Myocyte (in vitro differentiated cells): ENCODE data around the gene KRT37. TPM values are rescaled to one million over a fixed set of nuclear protein-coding genes. Genes with fewer than 3 reads are reported as not detected.
"Not testable (repeated sequence)": the region's sequence is repeated elsewhere in the genome, so short reads cannot be mapped to it uniquely, and the experiment has no call there.

Source experiments
- DNase-seq: peaks from one replicate; pipeline ENCODE4 v3.0.0-alpha.2; 2012; ENCODE audit warnings: low read depth
- total RNA-seq: library from RNA; depleted of rRNA; stranded (reverse); fragments of >200 nt; gene quantifications from 2 replicates; pipeline ENCODE4 v1.2.3, GENCODE V29; 2014

KRT37 gene
- total RNA-seq, 1 donor from 2014 or later, result not detected

DNA sequence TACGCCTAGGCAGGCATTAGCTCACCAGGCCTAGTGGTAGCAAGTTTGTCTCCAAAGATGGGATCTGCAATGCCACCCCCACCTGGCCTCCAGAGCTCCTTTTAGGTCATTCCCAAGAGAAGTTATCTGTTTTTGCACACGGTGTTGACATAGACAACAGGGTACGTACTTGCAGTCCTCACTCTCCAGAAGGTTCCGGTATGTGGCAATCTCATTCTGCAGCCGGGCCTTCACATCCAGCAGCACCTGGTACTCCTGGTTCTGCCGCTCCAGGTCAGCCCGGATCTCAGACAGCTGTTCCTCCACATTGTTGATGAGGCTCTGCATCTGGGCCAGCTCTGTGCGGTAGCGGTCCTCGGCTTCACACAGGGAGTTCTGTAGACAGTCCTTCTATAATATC, 17.2 kb downstream of the KRT37 start:
- DNase-seq, result no peak

DNA sequence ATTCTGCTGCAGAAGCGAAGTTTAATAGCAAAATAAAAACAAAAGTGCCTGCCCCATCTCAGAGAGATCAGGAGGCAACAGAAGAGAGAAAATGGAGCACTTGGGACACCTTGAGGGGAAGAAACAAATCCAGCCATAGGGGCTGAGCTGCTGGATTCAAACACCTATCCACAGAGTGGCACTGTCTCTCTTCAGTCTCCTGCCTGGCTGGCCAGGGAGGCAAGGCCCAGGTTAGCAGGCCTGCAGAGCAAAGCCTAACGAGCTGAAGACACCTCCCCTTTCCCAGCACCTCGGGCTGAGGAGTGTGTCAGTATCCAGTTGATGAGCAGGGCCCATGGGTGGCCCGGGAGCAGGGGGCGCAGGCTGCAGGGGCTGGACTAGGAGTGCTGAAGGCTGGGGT, 18.2 kb downstream of the KRT37 start:
- no peak for DNase-seq

DNA sequence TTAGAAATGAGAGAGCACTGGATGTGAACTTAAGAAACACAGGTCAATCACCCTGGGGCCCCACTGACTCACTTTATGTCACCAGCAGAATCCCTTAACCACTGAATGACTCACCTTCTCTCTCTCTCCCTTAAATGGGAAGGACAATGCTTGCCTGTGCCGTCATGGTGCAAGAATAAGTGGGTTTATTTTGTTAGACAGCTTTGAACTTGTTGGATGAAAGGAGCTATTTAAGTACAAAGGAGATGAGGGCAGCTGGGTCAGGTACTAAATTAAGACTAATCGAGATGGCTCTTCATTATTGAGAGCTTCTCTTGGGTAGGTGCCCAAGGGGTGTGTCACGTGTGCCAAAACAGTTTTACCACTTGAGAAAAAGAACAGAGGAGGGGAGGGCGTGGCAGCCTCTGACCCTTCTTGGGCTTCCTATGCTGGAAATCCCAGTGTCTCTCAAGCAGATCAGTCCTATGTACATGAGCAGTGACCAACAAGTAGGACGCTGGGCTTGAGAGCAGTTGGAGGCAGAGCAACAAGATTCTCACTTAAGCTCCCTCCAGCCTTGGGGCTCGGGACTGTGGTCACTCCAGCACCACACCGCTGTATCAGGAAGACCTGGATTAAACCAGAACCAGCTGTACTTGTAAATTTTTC, 20.2 kb downstream of the KRT37 start:
- DNase-seq, result peak; percentile 97

GRCh38 chr17:41403404-41404023, 20.9 kb downstream of the KRT37 start:
- no peak for DNase-seq

DNA sequence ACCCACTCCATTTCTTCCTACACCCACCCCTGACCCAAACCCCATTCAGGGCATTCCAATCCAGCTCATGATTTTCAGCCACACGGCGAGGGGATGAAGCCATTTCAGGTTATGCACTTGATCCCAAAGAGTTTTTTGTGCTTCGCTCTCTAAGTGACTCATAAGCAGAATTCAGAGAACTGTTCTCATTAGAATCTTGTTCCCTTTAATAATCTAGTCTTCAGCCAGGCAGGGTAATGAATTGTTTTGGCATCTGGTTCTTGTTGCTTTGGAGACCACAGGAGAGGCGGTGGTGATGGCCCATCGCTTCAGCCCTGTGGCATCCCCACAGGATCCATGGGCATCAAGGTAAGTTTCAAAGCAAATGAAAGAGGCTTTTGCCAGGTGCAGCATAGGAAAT, 22.2 kb downstream of the KRT37 start:
- peak; percentile 40 for DNase-seq

DNA sequence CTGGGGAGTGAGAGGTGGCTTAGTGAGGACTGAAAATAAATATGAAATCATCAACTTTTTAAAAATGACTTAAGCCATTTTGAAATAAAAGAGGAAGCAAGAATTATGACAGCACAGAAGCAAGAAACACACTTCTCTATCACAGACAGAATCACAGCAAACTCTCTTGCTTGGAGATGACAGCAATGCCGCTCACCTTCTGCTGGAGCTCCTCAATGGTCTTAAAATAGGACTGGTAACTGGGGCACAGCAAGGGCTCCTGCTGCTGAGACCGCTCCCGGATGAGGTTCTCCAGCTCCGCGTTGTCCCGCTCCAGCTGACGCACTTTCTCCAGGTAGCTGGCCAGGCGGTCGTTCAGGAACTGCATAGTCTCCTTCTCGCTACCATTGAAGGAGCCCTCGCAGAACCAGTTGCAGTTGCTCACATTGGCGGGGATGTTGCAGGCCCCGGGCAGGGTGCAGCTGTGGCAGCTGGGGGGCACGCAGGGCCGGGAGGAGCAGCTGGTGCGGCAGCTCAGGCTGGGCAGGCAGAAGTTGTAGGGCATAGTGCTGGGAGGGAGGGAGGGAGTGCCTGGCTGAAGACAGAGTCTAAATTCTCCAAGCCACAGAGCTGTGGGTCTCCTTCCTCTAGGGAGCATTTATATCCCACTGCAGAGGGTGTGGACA, 27.3 kb downstream of the KRT37 start, which contains the start of gene KRT31:
TSS of gene KRT31 (minus strand) at position 613 of the 665 bp plus-strand sequence. CDS start at position 544, 69 bp downstream.
- peak; percentile 77 for DNase-seq

- no peak for DNase-seq
Measured at GRCh38 chr17:41396340-41396739, 28.0 kb downstream of the KRT37 start.

GRCh38 chr17:41395611-41396010, 28.8 kb downstream of the KRT37 start:
- DNase-seq, result no peak

DNA sequence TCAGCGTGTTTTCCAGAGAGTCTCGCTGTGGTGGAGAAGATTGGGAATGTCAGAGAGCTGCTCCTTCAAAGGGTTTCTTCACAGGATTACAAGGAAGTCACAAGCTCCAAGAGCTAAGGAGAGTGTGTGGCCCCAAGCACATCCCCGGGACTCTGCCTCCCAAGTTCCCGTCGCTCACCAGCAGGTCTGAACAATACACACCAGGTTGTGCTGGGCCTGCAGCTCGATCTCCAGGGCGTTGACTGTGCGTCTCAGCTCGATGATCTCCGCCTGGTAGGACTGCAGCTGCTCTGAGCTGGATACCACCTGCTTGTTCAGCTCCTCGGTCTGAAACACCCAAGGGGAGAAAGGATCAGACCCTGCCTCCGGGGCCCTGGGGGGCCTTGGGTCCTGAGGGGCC, 29.3 kb downstream of the KRT37 start:
- DNase-seq, result not testable (repeated sequence)

- DNase-seq, result no peak
Measured at GRCh38 chr17:41394254-41394996, 30.0 kb downstream of the KRT37 start.

- DNase-seq, result no peak
Measured at GRCh38 chr17:41393826-41394225, 30.6 kb downstream of the KRT37 start.

- DNase-seq, result no peak
Measured at GRCh38 chr17:41393294-41393693, 31.1 kb downstream of the KRT37 start.

DNA sequence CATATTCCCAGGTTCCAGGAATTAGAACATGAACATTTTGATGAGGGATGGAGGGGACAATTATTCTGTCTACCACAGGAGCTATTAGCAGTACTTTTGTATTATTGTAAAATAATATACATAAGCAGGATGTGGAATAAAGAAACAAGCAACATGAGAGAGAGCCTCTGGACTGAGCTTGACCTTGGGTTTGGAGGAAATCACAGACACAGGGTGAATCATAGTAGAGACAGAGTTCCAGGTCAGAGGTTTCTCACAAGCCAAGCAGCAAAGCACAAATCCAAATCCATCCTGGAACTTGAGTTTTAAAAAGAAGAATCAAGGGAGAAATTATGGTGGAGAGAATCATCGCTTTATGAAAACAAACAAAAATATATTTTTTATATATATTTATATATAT, 32.1 kb downstream of the KRT37 start:
- DNase-seq, result no peak

DNA sequence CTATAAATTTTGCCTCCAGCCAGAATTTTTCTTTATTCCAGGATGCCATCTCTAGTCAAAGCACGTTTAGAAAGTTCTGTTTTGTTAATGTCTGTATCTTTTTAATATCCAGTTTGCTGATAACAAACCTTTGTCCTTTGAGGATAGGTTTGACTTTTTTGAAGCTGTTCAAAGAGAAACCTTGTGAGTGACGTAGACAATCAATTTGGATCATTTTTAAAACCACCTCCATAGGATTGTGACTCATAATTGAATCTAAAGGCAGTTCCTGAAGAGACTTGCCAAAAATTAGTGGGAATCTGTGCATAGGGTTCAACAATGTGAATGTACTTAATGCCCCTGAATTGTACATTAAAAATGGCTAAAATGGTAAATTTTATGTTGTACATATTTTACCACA, 32.9 kb downstream of the KRT37 start:
- no peak for DNase-seq

DNA sequence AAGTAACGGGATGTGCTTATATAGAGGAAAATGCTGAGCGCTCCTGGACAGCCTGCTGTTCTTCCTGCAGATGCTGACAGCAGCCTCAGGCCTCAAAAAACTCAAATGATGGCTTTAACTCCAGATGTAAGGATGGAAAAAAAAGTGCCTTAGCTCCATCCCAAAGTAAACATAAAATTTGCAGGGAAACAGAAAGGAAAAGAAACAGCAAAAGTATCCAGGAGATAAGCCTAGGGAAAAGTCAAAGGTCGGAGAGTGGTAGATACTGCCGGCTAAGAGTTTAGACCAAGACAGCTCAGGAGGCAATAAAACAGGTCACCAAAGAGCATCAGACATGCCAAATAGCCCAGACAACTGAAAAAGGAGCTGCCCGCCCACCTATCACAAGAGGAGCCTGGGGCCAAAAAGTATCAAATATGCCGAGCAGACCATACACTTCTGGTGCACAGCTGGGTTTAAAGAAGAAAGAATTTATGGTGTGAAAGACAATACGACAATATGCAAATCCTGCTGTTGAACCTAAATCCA, 33.9 kb downstream of the KRT37 start:
- no peak for DNase-seq

- DNase-seq, result no peak
Measured at GRCh38 chr17:41387670-41388069, 36.7 kb downstream of the KRT37 start.

DNA sequence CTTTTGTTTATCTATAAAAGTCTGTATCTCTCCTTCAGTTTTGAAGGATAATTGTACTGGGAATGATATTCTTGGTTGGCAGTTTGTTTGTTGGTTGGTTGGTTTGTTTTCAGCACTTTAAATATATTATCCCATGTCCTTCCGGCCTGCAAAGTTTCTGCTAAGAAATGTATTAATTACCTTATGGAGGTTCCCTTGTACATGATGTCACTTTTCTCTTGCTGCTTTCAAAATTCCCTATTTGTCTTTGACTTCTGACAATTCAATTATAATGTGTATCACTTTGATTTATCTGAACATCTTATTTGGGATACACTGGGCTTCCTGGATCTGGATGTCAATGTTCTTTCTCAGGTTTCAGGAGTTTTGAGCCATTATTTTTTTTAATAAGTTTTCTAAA, 38.2 kb downstream of the KRT37 start:
- no peak for DNase-seq

- DNase-seq, result no peak
Measured at GRCh38 chr17:41383690-41384089, 40.7 kb downstream of the KRT37 start.

DNA sequence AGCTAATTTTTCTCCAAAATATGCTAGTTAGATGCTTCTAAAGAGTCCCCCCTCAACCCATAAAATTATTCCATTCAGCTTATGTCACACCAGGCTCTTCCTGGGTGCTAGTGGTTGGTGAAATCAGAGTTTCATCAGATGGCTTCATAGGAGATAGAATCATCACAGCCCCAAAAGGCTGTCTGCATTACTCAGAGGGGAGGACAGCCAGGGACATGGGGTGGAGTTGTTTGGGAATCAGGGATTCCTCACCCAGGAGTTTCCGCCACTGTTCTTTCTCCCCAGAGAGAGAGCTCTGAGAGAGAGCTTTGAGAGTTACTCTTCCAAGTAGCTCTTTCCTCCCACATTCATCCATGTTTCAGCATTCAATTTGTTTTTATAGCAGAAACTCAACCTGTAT, 42.0 kb downstream of the KRT37 start:
- DNase-seq, result no peak

DNA sequence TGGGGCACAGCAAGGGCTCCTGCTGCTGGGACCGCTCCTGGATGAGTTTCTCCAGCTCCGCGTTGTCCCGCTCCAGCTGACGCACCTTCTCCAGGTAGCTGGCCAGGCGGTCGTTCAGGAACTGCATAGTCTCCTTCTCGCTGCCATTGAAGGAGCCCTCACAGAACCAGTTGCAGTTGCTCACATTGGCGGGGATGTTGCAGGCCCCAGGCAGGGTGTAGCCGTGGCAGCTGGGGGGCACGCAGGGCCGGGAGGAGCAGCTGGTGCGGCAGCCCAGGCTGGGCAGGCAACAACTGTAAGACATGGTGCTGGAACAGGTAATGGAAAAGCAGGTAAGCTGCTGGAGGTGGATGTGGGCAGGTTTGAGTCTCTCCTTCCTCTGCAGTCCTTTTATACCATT, 42.4 kb downstream of the KRT37 start, which contains the start of gene KRT34:
TSS of gene KRT34 (minus strand) at position 364 of the 400 bp plus-strand sequence. CDS start at position 304, 60 bp downstream.
- DNase-seq, result not testable (repeated sequence)

- peak; percentile 30 for DNase-seq
Measured at GRCh38 chr17:41380091-41380490, 44.3 kb downstream of the KRT37 start.
